ENCODE data around the gene WWC1.
"Not testable (repeated sequence)": the region's sequence is repeated elsewhere in the genome, so short reads cannot be mapped to it uniquely, and the experiment has no call there.

WWC1 gene

GRCh38 chr5:168329302-168329701 is 37.9 kb downstream of the WWC1 start:
- Histone ChIP-seq H3K27me3 (replicated peaks; ENCODE audit: control insufficient read depth, insufficient read depth, low read length) (no peaks in the 10 kb centered on the region), H3K36me3 (ENCODE audit: control insufficient read depth, insufficient read depth, low read length) (no peaks in the 10 kb centered on the region), H3K4me3 (replicated peaks; ENCODE audit: low read depth, low read length) (no peak overlapping the region)
- DNase-seq (ENCODE audit: extremely low read depth, insufficient read length): no peak
- TF ChIP-seq CTCF (IDR thresholded peaks at IDR 0.05; ENCODE audit: insufficient read depth, low read length, poor library complexity, severe bottlenecking): no peak

- Histone ChIP-seq H3K4me3 (replicated peaks; ENCODE audit: low read depth, low read length) (no peak overlapping the region), H3K36me3 (ENCODE audit: control insufficient read depth, insufficient read depth, low read length) (no peaks in the 10 kb centered on the region), H3K27me3 (replicated peaks; ENCODE audit: control insufficient read depth, insufficient read depth, low read length) (no peaks in the 10 kb centered on the region)
- TF ChIP-seq CTCF (IDR thresholded peaks at IDR 0.05; ENCODE audit: insufficient read depth, low read length, poor library complexity, severe bottlenecking): no peak
- no peak for DNase-seq (ENCODE audit: extremely low read depth, insufficient read length)
These were observed 40.6 kb downstream of the WWC1 start for GRCh38 chr5:168332042-168332441.

- no peak for TF ChIP-seq CTCF (IDR thresholded peaks at IDR 0.05; ENCODE audit: insufficient read depth, low read length, poor library complexity, severe bottlenecking)
- H3K4me3 ChIP-seq (replicated peaks; ENCODE audit: low read depth, low read length): no peak overlapping the region
- no peaks in the 10 kb centered on the region for H3K27me3 ChIP-seq (replicated peaks; ENCODE audit: control insufficient read depth, insufficient read depth, low read length)
- no peak for DNase-seq (ENCODE audit: extremely low read depth, insufficient read length)
- no peaks in the 10 kb centered on the region for H3K36me3 ChIP-seq (ENCODE audit: control insufficient read depth, insufficient read depth, low read length)
These were observed 42.8 kb downstream of the WWC1 start for GRCh38 chr5:168334280-168334679.

GRCh38 chr5:168334695-168335094 is 43.2 kb downstream of the WWC1 start:
- Histone ChIP-seq H3K4me3 (replicated peaks; ENCODE audit: low read depth, low read length) (no peak overlapping the region), H3K36me3 (ENCODE audit: control insufficient read depth, insufficient read depth, low read length) (no peaks in the 10 kb centered on the region), H3K27me3 (replicated peaks; ENCODE audit: control insufficient read depth, insufficient read depth, low read length) (no peaks in the 10 kb centered on the region)
- no peak for TF ChIP-seq CTCF (IDR thresholded peaks at IDR 0.05; ENCODE audit: insufficient read depth, low read length, poor library complexity, severe bottlenecking)
- DNase-seq (ENCODE audit: extremely low read depth, insufficient read length): no peak

GRCh38 chr5:168337361-168337760 is 45.9 kb downstream of the WWC1 start:
- no peaks in the 10 kb centered on the region for H3K27me3 ChIP-seq (replicated peaks; ENCODE audit: control insufficient read depth, insufficient read depth, low read length)
- no peak for TF ChIP-seq CTCF (IDR thresholded peaks at IDR 0.05; ENCODE audit: insufficient read depth, low read length, poor library complexity, severe bottlenecking)
- no peak overlapping the region for H3K4me3 ChIP-seq (replicated peaks; ENCODE audit: low read depth, low read length)
- no peak for DNase-seq (ENCODE audit: extremely low read depth, insufficient read length)
- H3K36me3 ChIP-seq (ENCODE audit: control insufficient read depth, insufficient read depth, low read length): no peaks in the 10 kb centered on the region

- no peak for DNase-seq (ENCODE audit: extremely low read depth, insufficient read length)
These were observed 47.8 kb downstream of the WWC1 start for GRCh38 chr5:168339109-168339771.

GRCh38 chr5:168339772-168340140 is 48.3 kb downstream of the WWC1 start:
- DNase-seq (ENCODE audit: extremely low read depth, insufficient read length); H3K4me3 ChIP-seq (replicated peaks; ENCODE audit: low read depth, low read length): not testable (repeated sequence)

More at GRCh38 chr5:168339109-168339771, 47.8 kb downstream of the WWC1 start:
- no peak overlapping the region for H3K4me3 ChIP-seq (replicated peaks; ENCODE audit: low read depth, low read length)
- H3K27me3 ChIP-seq (replicated peaks; ENCODE audit: control insufficient read depth, insufficient read depth, low read length): no peaks in the 10 kb centered on the region
- no peaks in the 10 kb centered on the region for H3K36me3 ChIP-seq (ENCODE audit: control insufficient read depth, insufficient read depth, low read length)
- TF ChIP-seq CTCF (IDR thresholded peaks at IDR 0.05; ENCODE audit: insufficient read depth, low read length, poor library complexity, severe bottlenecking): peak; percentile 30

More at GRCh38 chr5:168339772-168340140, 48.3 kb downstream of the WWC1 start:
- H3K27me3 ChIP-seq (replicated peaks; ENCODE audit: control insufficient read depth, insufficient read depth, low read length); H3K36me3 ChIP-seq (ENCODE audit: control insufficient read depth, insufficient read depth, low read length): not testable (repeated sequence)

Measured in GM06990 (cell line).